ENCODE results near the gene AK5. TPM values are rescaled to one million over a fixed set of nuclear protein-coding genes. Genes with fewer than 3 reads are reported as not detected.
"Not testable (repeated sequence)": the region's sequence is repeated elsewhere in the genome, so short reads cannot be mapped to it uniquely, and the experiment has no call there.

AK5 gene
- total RNA-seq, 3 donors from 2014 or later (not counting 1 experiment from before 2014, with no cell fraction given) = 9.4 to 29.8 (median 11.4) TPM

- TF ChIP-seq CTCF (IDR thresholded peaks at IDR 0.05) = no peak
- Mint-ChIP-seq H3K27me3 (ENCODE audit: low read depth in 2 of 2) (peaks cover 25 to 41% of the 10 kb centered on the region in 2 donors), H3K4me1 (peaks cover 26 to 33% of the 10 kb centered on the region in 2 donors), H3K36me3 (peaks cover 8% of the 10 kb centered on the region), H3K9me3 (peaks cover 0 to 2% of the 10 kb centered on the region in 2 donors), H3K27ac (no peak overlapping the region), H3K4me3 (no peak overlapping the region)
- Histone ChIP-seq H3K27me3 (ENCODE audit: control insufficient read depth, insufficient read depth, low read length) (peaks cover 7% of the 10 kb centered on the region), H3K4me3 (ENCODE audit: low read length) (no peak overlapping the region), H3K27ac (ENCODE audit: low read length) (no peak overlapping the region), H3K9me3 (ENCODE audit: control insufficient read depth, insufficient read depth, low read length) (no peaks in the 10 kb centered on the region), H3K36me3 (ENCODE audit: control insufficient read depth, insufficient read depth, low read length) (no peaks in the 10 kb centered on the region), H3K4me1 (ENCODE audit: control insufficient read depth, insufficient read depth, low read length) (peaks cover 20% of the 10 kb centered on the region)
- 67% methylated on average over 3 of the region's 4 CpGs for WGBS (ENCODE audit: insufficient coverage)
- intact Hi-C loops (cut with micrococcal nuclease) = no loop called here
- DNase-seq = no peak
- no peak for ATAC-seq
These were observed 133.8 kb downstream of the AK5 start for GRCh38 chr1:77415579-77415978.

- DNase-seq (no peak), ATAC-seq (no peak)
- peaks cover 25 to 36% of the 10 kb centered on the region in 2 donors for H3K27me3 Mint-ChIP-seq (ENCODE audit: low read depth in 2 of 2)
- no peaks in the 10 kb centered on the region for H3K9me3 ChIP-seq (ENCODE audit: control insufficient read depth, insufficient read depth, low read length)
- intact Hi-C loops (cut with micrococcal nuclease) = no loop called here
- peaks cover 36 to 41% of the 10 kb centered on the region in 2 donors for H3K4me1 Mint-ChIP-seq
- no peaks in the 10 kb centered on the region for H3K36me3 ChIP-seq (ENCODE audit: control insufficient read depth, insufficient read depth, low read length)
- peaks cover 8% of the 10 kb centered on the region for H3K36me3 Mint-ChIP-seq
- WGBS (ENCODE audit: insufficient coverage) = 97% methylated on average over 4 of the region's 5 CpGs
- no peak overlapping the region for H3K4me3 Mint-ChIP-seq
- H3K4me1 ChIP-seq (ENCODE audit: control insufficient read depth, insufficient read depth, low read length) = peaks cover 30% of the 10 kb centered on the region
- H3K27ac ChIP-seq (ENCODE audit: low read length) = no peak overlapping the region
- H3K9me3 Mint-ChIP-seq = peaks cover 0 to 2% of the 10 kb centered on the region in 2 donors
- no peak overlapping the region for H3K4me3 ChIP-seq (ENCODE audit: low read length)
- peaks cover 7% of the 10 kb centered on the region for H3K27me3 ChIP-seq (ENCODE audit: control insufficient read depth, insufficient read depth, low read length)
- H3K27ac Mint-ChIP-seq = no peak overlapping the region
- TF ChIP-seq CTCF (IDR thresholded peaks at IDR 0.05) = no peak
These were observed 135.1 kb downstream of the AK5 start for GRCh38 chr1:77416692-77417450.

GRCh38 chr1:77418055-77418454 lies 136.2 kb downstream of the AK5 start:
- DNase-seq; ATAC-seq; H3K9me3 Mint-ChIP-seq; H3K36me3 ChIP-seq (ENCODE audit: control insufficient read depth, insufficient read depth, low read length); H3K4me3 ChIP-seq (ENCODE audit: low read length); H3K27ac ChIP-seq (ENCODE audit: low read length); H3K36me3 Mint-ChIP-seq; H3K27me3 ChIP-seq (ENCODE audit: control insufficient read depth, insufficient read depth, low read length); H3K4me3 Mint-ChIP-seq; H3K9me3 ChIP-seq (ENCODE audit: control insufficient read depth, insufficient read depth, low read length); H3K27ac Mint-ChIP-seq; intact Hi-C loops (cut with micrococcal nuclease): not testable (repeated sequence)
- H3K4me1 Mint-ChIP-seq = peaks cover 35 to 40% of the 10 kb centered on the region in 2 donors
- peaks cover 25% of the 10 kb centered on the region for H3K4me1 ChIP-seq (ENCODE audit: control insufficient read depth, insufficient read depth, low read length)
- WGBS (ENCODE audit: insufficient coverage) = 100% methylated on average over 1 of the region's 3 CpGs
- H3K27me3 Mint-ChIP-seq (ENCODE audit: low read depth in 2 of 2) = peaks cover 15 to 27% of the 10 kb centered on the region in 2 donors

- H3K4me3 Mint-ChIP-seq = peak overlapping the region; percentile 15
- H3K9me3 Mint-ChIP-seq = peaks cover 0 to 10% of the 10 kb centered on the region in 2 donors
- H3K4me1 Mint-ChIP-seq = peaks cover 24 to 30% of the 10 kb centered on the region in 2 donors
- H3K27ac ChIP-seq (ENCODE audit: low read length) = no peak overlapping the region
- H3K4me3 ChIP-seq (ENCODE audit: low read length) = no peak overlapping the region
- peak overlapping the region in 1 of 2 donors; percentile 33 for H3K27ac Mint-ChIP-seq
- peak; percentile 44 to 76 (median 59) for ATAC-seq
- no peaks in the 10 kb centered on the region for H3K27me3 ChIP-seq (ENCODE audit: control insufficient read depth, insufficient read depth, low read length)
- 42% methylated on average over 3 of the region's 3 CpGs for WGBS (ENCODE audit: insufficient coverage)
- no peak for TF ChIP-seq CTCF (IDR thresholded peaks at IDR 0.05)
- peaks cover 6 to 8% of the 10 kb centered on the region in 2 donors for H3K27me3 Mint-ChIP-seq (ENCODE audit: low read depth in 2 of 2)
- peaks cover 15% of the 10 kb centered on the region for H3K4me1 ChIP-seq (ENCODE audit: control insufficient read depth, insufficient read depth, low read length)
- H3K36me3 Mint-ChIP-seq = peaks cover 10% of the 10 kb centered on the region
- intact Hi-C loops (cut with micrococcal nuclease) = no loop called here
- peak in 1 of 2 donors; percentile 51 for DNase-seq
- no peaks in the 10 kb centered on the region for H3K36me3 ChIP-seq (ENCODE audit: control insufficient read depth, insufficient read depth, low read length)
- H3K9me3 ChIP-seq (ENCODE audit: control insufficient read depth, insufficient read depth, low read length) = no peaks in the 10 kb centered on the region
These were observed 139.8 kb downstream of the AK5 start for GRCh38 chr1:77421504-77422233.
